HG03457 (cell line): ENCODE results near the gene PLCD3.
"Not testable (repeated sequence)": the region's sequence is repeated elsewhere in the genome, so short reads cannot be mapped to it uniquely, and the experiment has no call there.

ENCODE experiments used
- ATAC-seq: cut with Tn5 transposase; IDR thresholded peaks from one replicate; pipeline ENCODE4 v1.9.1; 2021; ENCODE audit warnings: moderate number of reproducible peaks; ENCODE audit not compliant: unreplicated experiment

Gene PLCD3

GRCh38 chr17:45135192-45135977, 3.1 kb upstream of the PLCD3 start, which contains the start of gene ACBD4:
TSS of gene ACBD4 (plus strand) at chr17:45135687. CDS start at chr17:45136145, 458 bp downstream.
- no peak for ATAC-seq

- no peak for ATAC-seq
Measured at GRCh38 chr17:45132572-45133463, 503 bp upstream of the PLCD3 start.

GRCh38 chr17:45131616-45132319, 547 bp downstream of the PLCD3 start:
- ATAC-seq, result no peak

- no peak for ATAC-seq
Measured at GRCh38 chr17:45130681-45131615, 1.4 kb downstream of the PLCD3 start.

- no peak for ATAC-seq
Measured at GRCh38 chr17:45129940-45130680, 2.2 kb downstream of the PLCD3 start.

- ATAC-seq, result no peak
Measured at GRCh38 chr17:45129426-45129939, 2.8 kb downstream of the PLCD3 start.

GRCh38 chr17:45128989-45129388, 3.3 kb downstream of the PLCD3 start:
- ATAC-seq, result no peak

- no peak for ATAC-seq
Measured at GRCh38 chr17:45128331-45128730, 4.0 kb downstream of the PLCD3 start.

GRCh38 chr17:45127548-45128300, 4.6 kb downstream of the PLCD3 start:
- no peak for ATAC-seq

GRCh38 chr17:45127207-45127547, 5.1 kb downstream of the PLCD3 start:
- no peak for ATAC-seq

- ATAC-seq, result no peak
Measured at GRCh38 chr17:45125509-45125908, 6.8 kb downstream of the PLCD3 start.

- ATAC-seq, result not testable (repeated sequence)
Measured at GRCh38 chr17:45124797-45125122, 7.6 kb downstream of the PLCD3 start.

GRCh38 chr17:45123930-45124796, 8.2 kb downstream of the PLCD3 start:
- ATAC-seq, result no peak

- ATAC-seq, result no peak
Measured at GRCh38 chr17:45123076-45123770, 9.1 kb downstream of the PLCD3 start.

GRCh38 chr17:45121055-45121454, 11.3 kb downstream of the PLCD3 start:
- ATAC-seq, result no peak

- no peak for ATAC-seq
Measured at GRCh38 chr17:45120558-45120957, 11.8 kb downstream of the PLCD3 start.

GRCh38 chr17:45119964-45120363, 12.4 kb downstream of the PLCD3 start:
- ATAC-seq, result no peak
